ENCODE measurements around the gene NFKBIL1.
A peak's percentile ranks its signal among the peaks of the same experiment; 100 is the strongest.
"Not testable (repeated sequence)": the region's sequence is repeated elsewhere in the genome, so short reads cannot be mapped to it uniquely, and the experiment has no call there.

NFKBIL1 gene

GRCh38 chr6:31544676-31545075 is 2.7 kb upstream of the NFKBIL1 start:
- no peak overlapping the region for H3K4me3 ChIP-seq (ENCODE audit: low read depth, low read length)
- TF ChIP-seq CTCF (IDR thresholded peaks at IDR 0.05; ENCODE audit: borderline replicate concordance, insufficient read depth, low read depth, low read length): no peak

- no peak overlapping the region for H3K4me3 ChIP-seq (ENCODE audit: low read depth, low read length)
- no peak for TF ChIP-seq CTCF (IDR thresholded peaks at IDR 0.05; ENCODE audit: borderline replicate concordance, insufficient read depth, low read depth, low read length)
These were observed 2.1 kb upstream of the NFKBIL1 start for GRCh38 chr6:31545291-31545690.

GRCh38 chr6:31546339-31546957 is 960 bp upstream of the NFKBIL1 start, which contains the start of gene ATP6V1G2:
ATP6V1G2 (minus strand) TSS chr6:31546608; CDS start chr6:31546559, 49 bp downstream.
- H3K4me3 ChIP-seq (ENCODE audit: low read depth, low read length): peak within 1 kb of the TSS; percentile 49
- TF ChIP-seq CTCF (IDR thresholded peaks at IDR 0.05; ENCODE audit: borderline replicate concordance, insufficient read depth, low read depth, low read length): peak; percentile 95

DNA sequence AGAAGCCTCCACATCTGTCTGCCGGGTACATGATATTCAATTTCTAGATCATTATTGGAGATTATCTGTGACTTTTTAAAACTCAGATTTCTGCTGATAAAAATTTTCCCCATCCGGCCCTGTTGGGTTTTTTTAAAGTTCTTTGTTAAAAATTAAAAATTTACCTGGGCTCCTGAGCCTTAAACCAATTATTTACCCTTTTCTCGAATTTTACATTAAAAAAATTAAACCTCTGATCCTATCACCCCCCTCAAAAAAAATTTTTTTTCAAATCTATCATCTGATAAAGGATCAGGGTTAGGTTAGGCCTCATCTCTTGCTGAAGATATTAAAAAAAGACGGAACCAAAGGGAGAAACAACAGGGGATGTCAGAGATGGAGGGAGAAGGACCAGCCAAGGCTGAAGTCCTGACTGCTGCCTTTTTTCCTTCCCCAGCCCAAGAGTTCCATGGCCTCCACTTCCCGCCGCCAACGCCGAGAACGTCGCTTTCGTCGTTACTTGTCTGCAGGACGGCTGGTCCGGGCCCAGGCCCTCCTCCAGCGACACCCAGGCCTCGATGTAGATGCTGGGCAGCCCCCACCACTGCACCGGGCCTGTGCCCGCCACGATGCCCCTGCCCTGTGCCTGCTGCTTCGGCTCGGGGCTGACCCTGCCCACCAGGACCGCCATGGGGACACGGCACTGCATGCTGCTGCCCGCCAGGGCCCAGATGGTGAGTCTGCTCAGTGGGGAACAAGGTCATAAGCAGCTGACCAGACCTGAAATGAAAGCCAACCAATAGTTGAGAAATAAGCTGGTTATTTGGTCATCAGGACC is 527 bp downstream of the NFKBIL1 start:
- no peak for TF ChIP-seq CTCF (IDR thresholded peaks at IDR 0.05; ENCODE audit: borderline replicate concordance, insufficient read depth, low read depth, low read length)
- no peak overlapping the region for H3K4me3 ChIP-seq (ENCODE audit: low read depth, low read length)

DNA sequence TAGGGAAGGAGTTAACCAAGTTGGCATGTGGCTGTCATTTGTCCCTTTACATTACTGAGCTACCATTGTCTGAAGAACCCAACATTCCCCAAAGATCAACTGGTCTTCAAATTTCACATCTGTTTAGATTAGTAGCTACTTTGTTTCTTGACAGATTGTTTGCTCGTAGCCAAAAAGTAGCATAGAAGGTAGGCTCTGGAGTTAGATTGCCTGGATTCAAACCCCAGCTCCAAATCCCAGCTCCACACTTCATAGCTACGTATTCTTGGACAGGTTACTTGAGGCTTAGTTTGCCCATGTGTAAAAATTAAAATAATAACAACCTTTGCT is 1.1 kb downstream of the NFKBIL1 start:
- no peak overlapping the region for H3K4me3 ChIP-seq (ENCODE audit: low read depth, low read length)
- no peak for TF ChIP-seq CTCF (IDR thresholded peaks at IDR 0.05; ENCODE audit: borderline replicate concordance, insufficient read depth, low read depth, low read length)

GRCh38 chr6:31551371-31551770 is 4.0 kb downstream of the NFKBIL1 start:
- peak; percentile 62; the same call in 1 of the 2 replicates for TF ChIP-seq CTCF (IDR thresholded peaks at IDR 0.05; ENCODE audit: borderline replicate concordance, insufficient read depth, low read depth, low read length)
- H3K4me3 ChIP-seq (ENCODE audit: low read depth, low read length): not testable (repeated sequence)

DNA sequence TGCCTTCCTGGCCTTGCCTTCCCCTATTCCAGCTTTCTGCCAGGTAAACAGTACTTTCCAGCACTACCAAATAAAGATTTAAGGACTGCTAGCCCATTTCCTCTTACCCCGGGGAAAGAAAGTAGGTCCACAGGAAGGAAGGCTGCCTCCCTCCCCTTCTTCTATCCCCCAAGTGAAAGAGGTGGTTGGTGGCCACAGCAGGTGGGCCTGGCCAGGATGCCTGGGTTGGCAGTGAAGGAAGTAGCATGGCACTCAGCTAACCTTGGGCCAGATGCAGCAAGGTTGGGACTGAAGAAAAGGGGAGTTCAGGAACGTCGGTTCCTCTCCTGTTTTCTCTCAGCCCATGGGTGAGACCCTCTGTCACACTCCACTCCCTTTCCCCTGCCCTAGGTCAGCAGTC is 8.9 kb downstream of the NFKBIL1 start:
- no peak overlapping the region for H3K4me3 ChIP-seq (ENCODE audit: low read depth, low read length)
- TF ChIP-seq CTCF (IDR thresholded peaks at IDR 0.05; ENCODE audit: borderline replicate concordance, insufficient read depth, low read depth, low read length): no peak

Measured in GM12875 (cell line).